K562 treated with DMSO at 1 percent for 48 hours (cell line): ENCODE data around the gene ZNF766. TPM values are rescaled to one million over a fixed set of nuclear protein-coding genes. Genes with fewer than 3 reads are reported as not detected.

Experiments used
- total RNA-seq: library from RNA; unstranded; fragments of 300-600 nt; gene quantifications from 2 replicates; pipeline ENCODE4 v1.2.3, GENCODE V29; 2022; ENCODE audit warnings: low replicate concordance; ENCODE audit errors: extremely low read depth

Gene ZNF766
- total RNA-seq: not detected in 2 replicates

DNA sequence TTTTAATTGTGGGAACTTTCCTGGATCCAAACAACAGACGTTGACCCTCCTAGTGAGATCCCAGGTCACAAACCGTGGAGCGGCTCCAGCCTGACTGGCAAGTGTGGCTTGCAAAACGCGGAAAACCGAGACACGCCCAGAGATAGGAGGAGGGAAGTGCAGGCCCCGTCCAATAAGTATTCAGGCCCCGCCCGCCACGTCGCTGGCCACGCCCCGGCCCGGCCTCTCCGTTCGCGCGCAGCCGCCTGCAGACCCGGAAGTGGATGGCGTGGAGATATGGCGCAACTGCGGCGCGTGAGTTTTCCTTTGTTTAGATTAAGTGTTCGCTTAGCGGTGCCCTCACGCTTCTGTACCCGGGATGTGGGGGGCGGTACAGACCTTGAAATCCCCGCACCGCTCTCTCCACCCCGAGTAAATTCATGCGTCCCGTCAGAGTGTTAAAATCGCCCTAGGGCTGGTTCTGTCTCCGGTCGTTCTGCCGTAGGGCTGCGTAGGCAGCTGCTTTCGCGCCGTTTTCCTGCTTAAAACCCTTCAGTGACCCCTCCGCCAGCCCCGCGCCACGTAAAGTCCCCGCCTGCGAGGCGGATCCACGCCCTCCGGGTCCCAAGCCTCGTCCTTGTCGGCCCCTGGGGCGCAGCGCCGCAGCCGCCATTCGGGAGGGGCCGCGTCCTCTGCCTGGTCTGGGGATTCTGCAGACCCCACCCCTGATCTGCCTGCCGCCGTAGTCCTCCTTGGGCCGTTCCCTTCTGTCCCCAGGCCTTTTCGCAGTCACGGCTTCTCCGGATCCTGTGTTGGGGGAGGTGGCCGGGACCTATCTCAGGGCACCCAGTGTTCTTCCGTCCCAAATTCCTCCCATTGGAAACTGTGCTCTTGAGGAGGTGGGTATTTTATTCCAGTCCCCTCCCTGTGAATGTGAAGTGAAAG lies at the start of gene ZNF766:
Gene ZNF766, plus strand, starts transcription at position 250 of the 924 bp plus-strand sequence. Its CDS starts 27 bp downstream, at position 277.

GRCh38 chr19:52296773-52297600 lies 27.6 kb downstream of the ZNF766 start, which contains the start of gene ZNF480:
ZNF480 (plus strand) TSS chr19:52297169; CDS start chr19:52300413, 3,244 bp downstream.

DNA sequence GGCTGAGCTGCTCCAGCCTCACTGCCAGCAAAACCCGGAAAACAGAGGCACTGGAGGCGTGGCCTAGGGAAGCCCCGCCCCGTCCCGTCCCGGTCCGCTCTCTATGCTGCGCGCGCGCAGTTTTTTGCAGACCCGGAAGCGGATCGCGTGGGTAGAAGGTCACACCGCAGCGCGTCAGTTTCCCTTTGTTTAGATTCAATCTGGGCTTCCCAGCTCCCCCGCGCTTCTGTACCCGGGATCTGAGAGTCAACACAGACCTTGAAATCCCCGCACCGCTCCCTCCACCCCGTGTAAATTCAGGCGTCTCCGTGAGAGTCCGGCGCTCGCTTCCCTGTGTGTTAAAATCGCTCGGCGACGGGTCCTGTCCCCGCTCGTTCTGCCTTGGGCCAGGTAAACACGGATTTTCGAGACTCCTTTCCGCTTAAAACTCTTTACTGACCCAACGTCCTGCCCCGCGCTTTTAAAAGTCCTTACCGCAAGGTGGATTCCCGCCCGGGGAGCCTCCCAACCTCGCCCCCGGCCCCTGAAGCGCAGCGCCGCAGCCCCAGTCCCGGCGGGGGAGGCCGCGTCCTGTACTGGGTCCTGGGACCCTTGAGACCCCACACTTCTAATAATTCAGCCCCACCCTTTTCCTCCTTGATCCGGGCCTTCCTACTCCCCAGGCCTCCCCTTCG lies 66.9 kb downstream of the ZNF766 start, which contains the start of gene ZNF610:
Gene ZNF610, plus strand, starts transcription at position 127 of the 674 bp plus-strand sequence. CDS start 12,930 bp downstream, outside the sequence.

Other genes starting within 250 kb of the ZNF766 start
- not detected in 2 replicates for gene ZNF614, start 241.2 kb upstream of the ZNF766 start, total RNA-seq
- not detected in 2 replicates for gene ZNF432, start 220.7 kb upstream of the ZNF766 start, total RNA-seq
- gene ZNF841, start 173.8 kb upstream of the ZNF766 start, total RNA-seq: not detected in 2 replicates
- gene ZNF616, start 129.6 kb upstream of the ZNF766 start, total RNA-seq: not detected in 2 replicates
- not detected in 2 replicates for gene ZNF836, start 98.0 kb upstream of the ZNF766 start, total RNA-seq
- gene PPP2R1A, start 79.5 kb upstream of the ZNF766 start, total RNA-seq: not detected in 2 replicates
- not detected in 2 replicates for gene ZNF480, start 27.6 kb downstream of the ZNF766 start, total RNA-seq
- gene ZNF610, start 66.7 kb downstream of the ZNF766 start, total RNA-seq: not detected in 2 replicates
- not detected in 2 replicates for gene ZNF880, start 100.3 kb downstream of the ZNF766 start, total RNA-seq
- not detected in 2 replicates for gene ZNF528, start 128.3 kb downstream of the ZNF766 start, total RNA-seq
- gene ZNF534, start 159.6 kb downstream of the ZNF766 start, total RNA-seq: not detected in 2 replicates
- not detected in 2 replicates for gene ZNF578, start 184.0 kb downstream of the ZNF766 start, total RNA-seq